Transverse colon (tissue), 4 donors: ENCODE measurements around the gene RERE. TPM values are rescaled to one million over a fixed set of nuclear protein-coding genes. Genes with fewer than 3 reads are reported as not detected.

Experiments used
- DNase-seq: peaks from one replicate; pipeline ENCODE4 v3.0.0-alpha.2; 2019
- H3K27ac ChIP-seq, 4 donors: fragments of 200-600 bp; sonication (generic); 2 replicates each; pipeline ENCODE4 v1.5.1; 2016 to 2018; ENCODE audit warnings: inconsistent platforms in 4 of 4
- H3K27me3 ChIP-seq: fragments of 200-600 bp; sonication (generic); 2 replicates; pipeline ENCODE4 v1.5.1; 2017; ENCODE audit warnings: inconsistent platforms
- H3K36me3 ChIP-seq, 4 donors: fragments of 200-600 bp; sonication (generic); 2 replicates each; pipeline ENCODE4 v1.5.1; 2017 to 2019; ENCODE audit warnings: inconsistent platforms in 4 of 4
- H3K4me1 ChIP-seq, 4 donors: fragments of 200-600 bp; sonication (generic); 2 replicates each; pipeline ENCODE4 v1.5.1; 2017 to 2020; ENCODE audit warnings: inconsistent platforms in 4 of 4
- H3K4me3 ChIP-seq, 4 donors: fragments of 200-600 bp; sonication (generic); 1 replicate in 1 of 4; 2 replicates in 3 of 4; pipeline versions ENCODE4 v1.5.1 to v1.6.1; 2017 to 2019; ENCODE audit warnings: inconsistent platforms in 4 of 4
- H3K9me3 ChIP-seq, 2 donors: fragments of 200-600 bp; sonication (generic); 2 replicates each; pipeline ENCODE4 v1.5.1; 2017 to 2019; ENCODE audit warnings: inconsistent platforms in 2 of 2
- EP300 ChIP-seq: sonication (generic); formaldehyde crosslinking; IDR thresholded peaks from one replicate; pipeline ENCODE4 v1.6.1; 2017; ENCODE audit warnings: antibody characterized with exemption, low read depth
- POLR2A ChIP-seq: fragments of 450-650 bp; IDR thresholded peaks from one replicate; pipeline ENCODE4 v1.6.1; 2016; ENCODE audit warnings: antibody characterized with exemption, mild to moderate bottlenecking, moderate library complexity
- POLR2AphosphoS5 ChIP-seq, 3 donors: sonication (generic); formaldehyde crosslinking; IDR thresholded peaks; one replicate each; pipeline ENCODE4 v1.6.1; 2016; ENCODE audit warnings: antibody characterized with exemption in 3 of 3
- WGBS, 2 donors: methylation state at CpG; one replicate each; pipeline ENCODE4 v1.1.5; 2018; ENCODE audit warnings: low coverage in 1 of 2; 5-methylcytosine and 5-hydroxymethylcytosine counted together
- in situ Hi-C, 4 donors: fragments of 200-750 bp; cut with MboI; loops; one replicate each; pipeline versions ENCODE4 v1.15.0 to v1.15.1; 2017; ENCODE audit warnings: low sequenced_read_pairs in 3 of 4, low pct_ligation_motif_present in 1 of 4, low pct_unique_long_range_greater_than_20kb in 1 of 4
- intact Hi-C: fragments of 100-400 bp; cut with DNase I; formaldehyde crosslinking; loops from one replicate; pipeline ENCODE4 v1.15.1; 2023; ENCODE audit warnings: low total_unique reads
- total RNA-seq, 4 donors: library from RNA; depleted of rRNA; stranded (reverse); fragments of >200 nt; gene quantifications; one replicate each; pipeline ENCODE4 v1.1.0, GENCODE V29; 2016
- TF ChIP-seq, protein P1 (sequence below), 5 experiments: fragments of 200-600 bp in 3 of 5; fragments of 450-650 bp in 2 of 5; sonication (generic) in 3 of 5; IDR thresholded peaks; 1 replicate in 2 of 5; 2 replicates in 3 of 5; pipeline ENCODE4 v1.5.1; 2016 to 2017; ENCODE audit warnings: antibody characterized with exemption in 5 of 5, inconsistent platforms in 3 of 5, mild to moderate bottlenecking in 2 of 5, moderate library complexity in 1 of 5

The RERE gene
- total RNA-seq, 4 donors from 2014 or later, result 80.3 to 657 (median 105) TPM

DNA sequence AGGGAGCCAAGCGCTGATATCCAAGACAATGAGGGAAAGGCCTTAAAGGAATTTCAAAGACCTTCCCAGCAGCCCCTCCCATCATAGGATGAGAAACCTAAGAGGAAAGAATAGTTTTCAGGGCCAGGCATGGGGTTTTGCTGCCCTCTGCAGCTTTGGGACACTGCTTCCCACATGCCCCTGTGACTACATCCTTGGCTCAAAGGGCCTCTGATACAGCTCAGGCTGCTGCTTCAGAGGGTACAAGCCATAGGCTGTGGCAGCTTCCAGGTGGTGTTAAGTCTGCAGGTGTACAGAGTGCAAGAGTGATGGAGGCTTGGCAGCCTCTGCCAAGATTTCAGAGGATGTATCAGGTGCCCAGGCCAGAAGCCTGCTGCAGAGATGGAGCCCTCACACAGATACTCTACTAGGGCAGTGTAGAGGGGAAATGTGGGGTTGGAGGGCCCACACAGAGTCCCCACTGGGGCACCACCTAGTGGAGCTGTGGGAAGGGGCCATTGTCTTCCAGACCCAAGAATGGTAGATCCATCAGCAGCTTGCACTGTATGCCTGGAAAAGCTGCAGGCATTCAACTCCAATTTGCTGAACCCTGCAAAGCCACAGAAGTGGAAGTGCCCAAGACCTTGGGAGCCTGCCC, 373.8 kb downstream of the RERE start:
- H3K27me3 ChIP-seq, result no peaks in the 10 kb centered on the region
- H3K36me3 ChIP-seq, result no peaks in the 10 kb centered on the region
- no peak overlapping the region for H3K4me3 ChIP-seq
- no peaks in the 10 kb centered on the region for H3K9me3 ChIP-seq
- intact Hi-C loops, result no loop called here
- DNase-seq, result no peak
- peaks cover 2 to 17% (median 12%) of the 10 kb centered on the region in 4 donors for H3K4me1 ChIP-seq
- 92 to 100% methylated on average over 1 of the region's 1 CpG for WGBS, 2 donors
- H3K27ac ChIP-seq, result no peak overlapping the region
- in situ Hi-C loops, result no loop called here
- TF ChIP-seq, protein P1, sequence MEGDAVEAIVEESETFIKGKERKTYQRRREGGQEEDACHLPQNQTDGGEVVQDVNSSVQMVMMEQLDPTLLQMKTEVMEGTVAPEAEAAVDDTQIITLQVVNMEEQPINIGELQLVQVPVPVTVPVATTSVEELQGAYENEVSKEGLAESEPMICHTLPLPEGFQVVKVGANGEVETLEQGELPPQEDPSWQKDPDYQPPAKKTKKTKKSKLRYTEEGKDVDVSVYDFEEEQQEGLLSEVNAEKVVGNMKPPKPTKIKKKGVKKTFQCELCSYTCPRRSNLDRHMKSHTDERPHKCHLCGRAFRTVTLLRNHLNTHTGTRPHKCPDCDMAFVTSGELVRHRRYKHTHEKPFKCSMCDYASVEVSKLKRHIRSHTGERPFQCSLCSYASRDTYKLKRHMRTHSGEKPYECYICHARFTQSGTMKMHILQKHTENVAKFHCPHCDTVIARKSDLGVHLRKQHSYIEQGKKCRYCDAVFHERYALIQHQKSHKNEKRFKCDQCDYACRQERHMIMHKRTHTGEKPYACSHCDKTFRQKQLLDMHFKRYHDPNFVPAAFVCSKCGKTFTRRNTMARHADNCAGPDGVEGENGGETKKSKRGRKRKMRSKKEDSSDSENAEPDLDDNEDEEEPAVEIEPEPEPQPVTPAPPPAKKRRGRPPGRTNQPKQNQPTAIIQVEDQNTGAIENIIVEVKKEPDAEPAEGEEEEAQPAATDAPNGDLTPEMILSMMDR (IDR thresholded peaks at IDR 0.05), result no peak
- TF ChIP-seq EP300 (no peak), POLR2AphosphoS5 (IDR thresholded peaks at IDR 0.05) (no peak), POLR2A (no peak)

DNA sequence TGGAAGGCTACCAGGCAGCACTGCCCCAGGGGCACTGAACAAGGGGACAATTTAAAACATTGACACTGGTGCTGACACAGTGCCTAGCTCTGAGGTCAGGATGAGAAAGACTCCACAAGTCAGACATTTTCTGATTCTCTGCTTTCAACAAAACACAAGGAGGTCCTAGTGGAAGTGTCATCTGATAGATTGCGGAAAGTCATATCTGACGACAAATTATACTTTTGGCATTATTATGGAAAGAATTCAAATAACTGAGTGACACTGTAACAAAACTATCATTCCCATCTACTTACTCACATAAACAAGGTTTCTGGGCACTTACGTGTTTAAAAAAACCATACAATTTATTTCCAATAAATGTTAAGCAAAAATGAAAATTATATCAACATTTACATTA, 376.0 kb downstream of the RERE start:
- H3K9me3 ChIP-seq, result no peaks in the 10 kb centered on the region
- intact Hi-C loops (no loop called here), in situ Hi-C loops (no loop called here)
- peaks cover 9 to 21% (median 12%) of the 10 kb centered on the region in 4 donors for H3K4me1 ChIP-seq
- no peaks in the 10 kb centered on the region for H3K36me3 ChIP-seq
- DNase-seq, result no peak
- H3K27me3 ChIP-seq, result no peaks in the 10 kb centered on the region
- H3K27ac ChIP-seq, result peak overlapping the region in 1 of 4 donors; percentile 17
- no peak overlapping the region for H3K4me3 ChIP-seq
- WGBS, 2 donors, result 86 to 93% methylated on average over 3 of the region's 3 CpGs
- TF ChIP-seq EP300, result no peak
- TF ChIP-seq, protein P1 (IDR thresholded peaks at IDR 0.05), result no peak
- TF ChIP-seq POLR2A, result no peak
- no peak for TF ChIP-seq POLR2AphosphoS5 (IDR thresholded peaks at IDR 0.05)

DNA sequence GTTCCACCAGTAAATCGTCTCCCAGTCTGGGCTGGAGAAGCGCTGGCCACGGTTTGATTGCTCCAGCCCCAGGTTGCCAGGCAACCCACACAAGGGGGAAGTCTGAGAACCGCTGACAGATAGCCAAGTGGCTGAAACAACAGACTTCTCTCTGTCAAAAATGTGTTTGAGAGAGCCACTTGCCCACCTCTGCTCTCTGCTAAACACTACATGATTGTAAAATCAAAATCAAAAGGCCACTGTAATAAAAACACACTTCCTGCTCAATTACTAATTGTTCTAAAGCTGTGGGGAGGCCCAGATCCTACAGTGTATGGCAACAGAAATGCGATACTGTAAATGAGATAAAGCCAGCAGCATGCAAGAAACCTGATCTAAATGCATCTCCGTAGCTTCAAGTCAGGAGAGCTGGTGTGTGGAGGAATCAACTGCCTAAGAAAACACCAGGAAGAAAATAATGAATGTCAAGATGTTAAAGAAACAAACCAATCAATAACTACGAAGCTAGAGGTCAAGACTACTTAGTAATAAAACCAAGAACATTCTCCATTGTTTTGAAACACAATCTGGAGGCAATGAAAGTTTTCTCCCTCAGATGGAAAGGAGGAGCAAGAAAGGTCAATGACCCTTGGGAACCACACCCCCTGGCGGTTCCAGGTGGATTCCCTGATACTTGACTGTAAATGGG, 378.3 kb downstream of the RERE start:
- DNase-seq, result peak; percentile 67
- Histone ChIP-seq H3K4me3 (no peak overlapping the region), H3K27me3 (no peaks in the 10 kb centered on the region), H3K27ac (peak overlapping the region; percentile 63 to 82 (median 71)), H3K9me3 (no peaks in the 10 kb centered on the region), H3K4me1 (peaks cover 9 to 21% (median 12%) of the 10 kb centered on the region in 4 donors), H3K36me3 (no peaks in the 10 kb centered on the region)
- in situ Hi-C loops (no loop called here), intact Hi-C loops (no loop called here)
- 20 to 23% methylated on average over 4 to 8 of the region's 8 CpGs for WGBS, 2 donors
- TF ChIP-seq, protein P1 (IDR thresholded peaks at IDR 0.05), result peak in 4 of 5 experiments; percentile 26 to 50 (median 41)
- no peak for TF ChIP-seq POLR2A

DNA sequence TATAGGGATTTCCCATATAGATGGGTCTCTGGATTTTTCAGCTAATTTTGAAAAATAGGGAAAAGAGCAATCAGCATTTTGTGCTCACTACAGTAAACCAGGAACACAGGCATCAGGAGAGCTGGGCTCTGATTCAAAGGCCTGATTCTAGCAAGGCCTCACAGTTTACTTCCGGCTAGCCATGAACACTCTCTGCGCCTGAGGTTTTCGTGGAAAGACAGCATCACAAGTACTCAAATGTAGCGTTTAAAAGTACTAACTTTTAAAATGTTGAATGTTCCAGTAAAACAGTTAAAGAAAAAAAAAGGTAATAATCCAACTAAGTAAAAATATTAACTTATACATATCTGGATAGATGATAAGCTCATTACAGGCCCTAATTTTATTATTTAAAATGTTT, 379.0 kb downstream of the RERE start:
- TF ChIP-seq, protein P1 (IDR thresholded peaks at IDR 0.05), result no peak
- TF ChIP-seq POLR2AphosphoS5 (IDR thresholded peaks at IDR 0.05) (no peak), POLR2A (no peak), EP300 (no peak)
- Histone ChIP-seq H3K9me3 (no peaks in the 10 kb centered on the region), H3K36me3 (no peaks in the 10 kb centered on the region), H3K27ac (peak overlapping the region; percentile 63 to 82 (median 71)), H3K27me3 (no peaks in the 10 kb centered on the region), H3K4me1 (peaks cover 9 to 21% (median 12%) of the 10 kb centered on the region in 4 donors), H3K4me3 (no peak overlapping the region)
- intact Hi-C loops, result no loop called here
- no peak for DNase-seq
- in situ Hi-C loops, result no loop called here
- 69% methylated on average over 4 of the region's 4 CpGs for WGBS, 2 donors
